Measurements from ENCODE around the gene PSMB2.
"Not testable (repeated sequence)": the region's sequence is repeated elsewhere in the genome, so short reads cannot be mapped to it uniquely, and the experiment has no call there.

Gene PSMB2

DNA sequence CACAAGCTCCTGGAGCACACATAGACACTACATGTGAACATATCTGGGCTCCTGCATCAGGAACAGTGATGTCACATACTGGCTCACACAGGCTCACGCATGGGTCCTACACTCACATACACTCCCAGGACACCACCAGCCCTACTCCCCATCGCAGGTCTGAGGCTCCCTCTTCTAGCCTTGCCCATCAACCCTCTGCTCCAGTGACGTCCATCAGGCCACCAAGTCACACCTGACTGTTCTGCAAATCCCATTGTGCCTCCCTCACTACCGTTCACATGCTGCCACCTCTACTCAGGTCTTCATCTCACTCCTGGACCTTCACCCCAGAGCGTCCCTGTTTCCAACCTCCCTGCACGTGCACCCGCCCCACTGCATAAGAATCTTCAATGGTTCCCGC lies 50.1 kb downstream of the PSMB2 start:
- no peak for DNase-seq

DNA sequence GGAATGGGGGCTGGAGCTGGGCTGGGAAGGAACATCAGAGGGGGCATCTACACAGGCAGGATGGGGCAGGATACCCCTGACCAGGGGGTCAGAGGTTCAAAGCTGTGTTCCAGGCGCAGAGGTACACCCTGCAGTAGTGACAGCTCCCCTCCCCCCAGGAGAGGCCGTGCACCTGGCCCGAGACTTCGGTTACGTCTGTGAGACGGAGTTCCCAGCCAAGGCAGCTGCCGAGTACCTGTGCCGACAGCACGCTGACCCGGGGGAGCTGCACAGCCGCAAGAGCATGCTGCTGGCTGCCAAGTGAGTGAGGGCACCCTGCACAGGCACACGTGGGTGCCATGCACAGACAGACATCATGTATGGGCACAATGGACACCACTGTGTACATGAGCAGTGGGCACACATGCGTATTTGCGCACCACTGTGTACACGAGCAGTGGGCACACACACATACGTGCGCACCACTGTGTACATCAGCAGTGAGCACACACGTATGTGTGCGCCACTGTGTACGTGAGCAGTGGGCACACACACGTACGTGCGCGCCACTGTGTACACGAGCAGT lies 50.8 kb downstream of the PSMB2 start:
- peak; percentile 52 for DNase-seq

DNA sequence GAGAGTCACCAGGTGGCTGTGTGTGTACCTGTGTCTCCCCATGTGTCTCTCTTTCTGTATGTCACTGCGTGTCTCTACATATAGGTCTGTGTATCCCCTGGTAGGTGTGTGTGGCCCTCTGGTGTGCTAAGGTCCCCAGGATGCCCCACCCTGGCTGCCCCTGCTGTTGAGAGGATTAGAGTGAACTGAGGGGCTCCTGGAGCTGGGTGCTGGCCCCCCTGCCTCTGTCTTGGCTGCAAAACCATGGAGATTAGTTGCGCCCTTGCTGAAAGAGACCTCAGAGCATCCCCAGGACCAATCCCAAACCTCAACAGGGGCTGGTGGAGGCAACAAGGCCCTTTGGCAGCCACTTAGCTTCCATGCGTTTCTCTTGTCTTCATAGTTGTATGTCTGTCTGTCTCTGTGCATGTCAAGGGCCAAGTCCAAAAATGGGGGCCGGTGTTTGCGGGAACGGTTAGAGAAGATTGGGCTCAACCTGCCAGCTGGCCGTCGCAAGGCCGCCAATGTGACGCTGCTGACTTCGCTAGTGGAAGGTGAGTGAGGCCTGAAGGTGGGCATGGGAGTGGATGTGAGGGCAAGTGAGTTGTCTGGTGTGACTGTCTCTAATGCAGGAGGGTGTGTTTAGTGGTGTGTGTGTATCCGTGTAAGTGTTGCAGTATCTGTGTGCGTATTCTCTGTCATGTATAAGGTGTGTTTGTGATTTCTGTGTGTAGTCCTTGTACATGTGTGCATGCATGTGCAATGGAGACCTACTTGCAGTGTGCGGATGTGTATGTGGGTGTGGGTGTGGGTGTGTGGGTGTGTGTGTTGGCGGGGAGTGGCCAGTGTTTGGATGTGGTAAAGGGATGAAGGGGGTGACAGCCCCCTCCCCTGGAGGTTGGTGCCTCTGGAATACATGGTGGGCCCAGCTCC lies 51.6 kb downstream of the PSMB2 start:
- DNase-seq = no peak

GRCh38 chr1:35588197-35588910 lies 53.0 kb downstream of the PSMB2 start:
- no peak for DNase-seq

DNA sequence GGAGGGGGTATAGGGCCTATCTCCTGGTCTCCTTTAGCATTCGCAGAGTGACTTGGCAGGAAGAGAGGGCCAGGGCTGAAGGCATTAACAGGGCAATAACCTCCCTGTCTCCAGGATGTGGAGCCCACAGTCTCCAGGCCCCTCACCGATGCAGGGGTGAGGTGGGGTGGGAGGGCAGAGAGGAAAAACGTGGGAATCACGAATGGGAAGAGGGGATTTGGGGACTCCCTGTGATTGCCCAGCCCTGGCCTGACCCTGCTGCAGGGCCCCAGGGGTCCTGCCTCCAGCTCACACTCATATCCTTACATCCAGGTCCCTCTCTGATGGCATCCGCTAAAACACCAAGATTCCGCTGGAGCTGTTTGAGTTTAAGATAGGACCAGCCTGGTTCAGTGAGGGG lies 53.6 kb downstream of the PSMB2 start:
- no peak for DNase-seq

- no peak for DNase-seq
Observed at GRCh38 chr1:35586808-35587207, 54.5 kb downstream of the PSMB2 start.

- not testable (repeated sequence) for DNase-seq
Observed at GRCh38 chr1:35585805-35586204, 55.5 kb downstream of the PSMB2 start.

DNA sequence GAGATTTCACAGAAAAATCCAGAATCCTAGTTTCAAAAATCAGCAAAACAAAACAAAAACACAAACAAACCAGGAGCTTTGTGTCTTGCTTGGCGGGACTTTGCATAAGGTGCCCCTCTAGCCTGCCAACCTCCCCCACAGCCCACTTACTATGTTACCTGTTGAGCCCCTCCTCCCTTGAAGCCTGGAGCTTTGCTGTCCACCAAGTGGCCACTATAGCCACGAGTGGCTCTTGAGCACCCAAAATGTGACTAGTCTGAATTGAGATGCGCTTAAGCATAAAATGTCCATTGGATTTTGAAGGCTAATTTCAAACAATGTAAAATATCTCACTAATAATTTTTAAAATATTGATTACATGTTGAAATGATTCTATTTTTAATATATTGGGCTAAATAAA lies 56.0 kb downstream of the PSMB2 start:
- no peak for DNase-seq

GRCh38 chr1:35581621-35582020 lies 59.7 kb downstream of the PSMB2 start:
- not testable (repeated sequence) for DNase-seq

- no peak for DNase-seq
Observed at GRCh38 chr1:35580949-35581388, 60.4 kb downstream of the PSMB2 start.

GRCh38 chr1:35577071-35577998 lies 64.0 kb downstream of the PSMB2 start:
- DNase-seq = no peak

- DNase-seq = not testable (repeated sequence)
Observed at GRCh38 chr1:35576766-35577070, 64.6 kb downstream of the PSMB2 start.

DNA sequence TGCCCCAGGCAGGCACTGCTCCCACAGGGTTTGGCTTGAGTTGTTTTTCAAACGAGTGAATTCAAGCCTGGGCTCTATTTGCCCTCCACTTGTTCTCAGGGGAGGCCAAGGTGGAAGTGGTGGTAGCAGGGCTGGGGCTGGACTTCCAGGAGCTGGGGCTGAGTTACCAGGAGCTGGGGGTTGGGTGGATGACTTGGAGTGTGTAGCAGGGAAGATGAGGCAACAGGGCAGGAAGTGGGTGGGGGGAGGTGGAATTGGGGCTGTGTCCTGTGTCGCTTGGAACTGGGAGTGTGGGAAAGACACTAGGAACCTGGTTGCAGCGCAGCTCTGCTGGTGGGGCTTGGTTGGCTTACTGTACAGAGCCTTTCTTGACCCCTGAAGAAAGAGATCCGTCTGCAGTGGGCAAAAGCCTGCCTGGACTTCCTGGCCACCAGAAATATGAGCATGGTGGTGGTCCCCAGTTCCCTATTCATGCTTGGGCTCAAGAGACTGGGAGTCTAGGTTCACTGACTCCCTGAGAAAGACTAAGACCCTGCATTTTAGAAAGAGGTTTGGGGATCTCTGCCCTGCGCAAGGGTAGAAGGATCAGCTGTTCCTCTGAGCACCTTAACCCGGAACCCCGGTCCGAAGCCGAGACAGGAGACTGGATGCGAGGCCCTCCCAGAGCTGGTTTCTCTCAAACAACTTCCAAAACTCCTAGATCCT lies 65.1 kb downstream of the PSMB2 start:
- DNase-seq = no peak

DNA sequence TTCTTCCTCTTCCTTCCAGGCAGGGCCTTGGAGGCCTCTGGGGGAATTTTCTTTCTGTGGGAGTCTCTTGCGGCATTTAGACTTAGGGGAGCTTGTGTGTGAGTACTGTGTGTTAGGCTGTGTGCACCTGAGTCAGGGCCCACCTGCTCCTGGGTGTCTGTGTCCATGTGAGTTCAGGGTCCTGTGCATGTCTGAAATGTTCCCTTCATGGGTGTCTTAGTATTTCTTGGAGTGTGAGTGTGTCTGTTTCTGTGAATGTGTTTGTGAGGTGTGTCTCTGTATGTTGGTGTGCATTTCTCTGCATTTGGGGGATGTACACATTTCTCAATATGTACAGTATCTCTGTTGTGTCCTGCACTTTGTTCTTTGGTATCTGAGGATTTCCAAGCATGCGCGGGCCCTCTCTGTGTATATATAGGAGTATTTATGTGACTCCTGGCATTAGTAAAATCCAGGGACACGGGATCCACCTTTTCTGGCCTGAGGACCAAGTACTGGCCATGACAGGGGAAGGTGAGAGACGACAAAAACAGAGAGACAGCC lies 65.8 kb downstream of the PSMB2 start:
- DNase-seq = no peak

- no peak for DNase-seq
Observed at GRCh38 chr1:35574655-35575415, 66.5 kb downstream of the PSMB2 start.

- no peak for DNase-seq
Observed at GRCh38 chr1:35574125-35574654, 67.1 kb downstream of the PSMB2 start.

- DNase-seq = no peak
Observed at GRCh38 chr1:35573198-35574124, 67.9 kb downstream of the PSMB2 start, which contains the start of gene TFAP2E. Gene TFAP2E, plus strand, starts transcription at chr1:35573314. Its CDS starts 264 bp downstream, at chr1:35573578.

DNA sequence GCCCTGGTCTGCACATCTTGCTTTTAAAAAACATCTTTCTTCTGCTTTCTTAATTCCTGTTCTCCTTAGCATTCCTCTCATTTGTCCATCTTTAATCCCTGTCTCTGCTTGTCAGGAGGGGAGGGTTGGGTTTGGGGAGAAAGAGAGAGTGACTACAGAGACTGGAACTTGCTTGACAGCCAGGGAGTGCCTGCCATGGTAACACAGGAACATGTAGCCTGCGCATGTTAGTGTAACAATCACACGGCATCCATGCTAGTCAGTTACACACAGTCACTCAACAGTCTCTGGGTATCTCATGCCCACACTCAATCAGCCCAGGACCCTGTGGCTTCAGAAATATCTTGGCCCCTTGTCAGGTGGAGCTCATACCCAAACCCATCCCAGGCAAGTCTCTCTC lies 69.0 kb downstream of the PSMB2 start:
- DNase-seq = no peak

DNA sequence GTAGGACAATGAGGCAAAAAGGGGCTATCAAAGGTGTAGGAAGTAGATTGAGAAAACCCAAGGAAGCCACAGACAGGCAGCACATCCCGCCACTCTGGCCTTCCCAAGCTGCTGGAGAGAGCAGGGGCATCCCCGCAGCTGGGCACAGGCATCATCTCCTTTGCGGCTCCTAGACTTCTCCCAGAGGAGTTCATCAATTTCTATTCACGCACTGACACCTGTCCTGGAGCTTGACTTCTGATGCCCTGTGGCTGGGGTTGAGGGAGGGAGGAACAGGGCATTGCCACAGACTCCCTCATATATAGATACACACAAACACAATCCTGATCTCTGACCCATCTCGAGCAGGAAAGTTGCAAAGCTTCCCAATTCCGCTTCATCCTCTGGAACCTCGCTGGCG lies 70.1 kb downstream of the PSMB2 start:
- no peak for DNase-seq
